DMS53 (cell line): ENCODE measurements around the gene RBFA.

Source experiments
- DNase-seq: peaks from one replicate; lab custom pipeline; 2025; lab: John Stamatoyannopoulos, UW

The RBFA gene

GRCh38 chr18:80029690-80030089 lies 4.5 kb upstream of the RBFA start:
- DNase-seq, result no peak

GRCh38 chr18:80033181-80034067 lies 810 bp upstream of the RBFA start:
- no peak for DNase-seq

GRCh38 chr18:80034852-80035406 lies 695 bp downstream of the RBFA start:
- DNase-seq, result peak; percentile 27

DNA sequence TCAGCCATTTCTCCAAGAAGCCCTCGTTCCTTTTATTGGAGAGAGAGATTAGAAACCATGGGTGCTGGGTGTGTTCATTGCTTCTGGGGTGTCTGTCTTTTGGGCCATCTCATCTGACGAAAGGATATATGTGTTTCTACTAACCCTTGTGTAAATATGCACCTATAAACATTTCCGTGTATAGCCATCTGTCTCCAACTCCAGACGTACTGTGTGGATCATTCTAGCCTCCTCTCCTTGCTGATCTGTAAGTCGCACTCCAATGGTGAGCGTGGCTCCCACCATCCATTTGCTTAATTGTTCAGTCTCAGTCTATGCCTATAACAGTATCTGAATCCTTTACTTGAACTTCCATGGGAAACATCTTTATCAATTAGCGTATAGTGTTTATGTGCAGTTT lies 1.8 kb downstream of the RBFA start:
- no peak for DNase-seq

DNA sequence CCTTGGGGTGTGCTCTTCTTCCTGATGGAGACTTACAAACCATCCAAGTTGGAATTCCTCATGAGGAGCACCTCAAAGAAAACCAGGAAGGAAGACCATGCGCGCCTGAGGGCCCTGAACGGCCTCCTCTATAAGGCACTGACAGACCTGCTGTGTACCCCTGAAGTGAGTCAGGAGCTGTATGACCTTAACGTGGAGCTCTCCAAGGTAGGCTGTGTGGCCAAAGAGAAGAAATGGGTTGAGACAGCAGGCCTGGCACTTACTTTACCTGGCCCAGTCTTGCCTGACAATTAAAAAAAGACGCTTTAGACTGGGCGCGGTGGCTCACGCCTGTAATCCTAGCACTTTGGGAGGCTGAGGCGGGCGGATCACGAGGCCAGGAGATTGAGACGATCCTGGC lies 3.1 kb downstream of the RBFA start:
- DNase-seq, result no peak

- no peak for DNase-seq
These were observed 3.8 kb downstream of the RBFA start for GRCh38 chr18:80037869-80038630.

- DNase-seq, result no peak
These were observed 6.3 kb downstream of the RBFA start for GRCh38 chr18:80040515-80040914.

DNA sequence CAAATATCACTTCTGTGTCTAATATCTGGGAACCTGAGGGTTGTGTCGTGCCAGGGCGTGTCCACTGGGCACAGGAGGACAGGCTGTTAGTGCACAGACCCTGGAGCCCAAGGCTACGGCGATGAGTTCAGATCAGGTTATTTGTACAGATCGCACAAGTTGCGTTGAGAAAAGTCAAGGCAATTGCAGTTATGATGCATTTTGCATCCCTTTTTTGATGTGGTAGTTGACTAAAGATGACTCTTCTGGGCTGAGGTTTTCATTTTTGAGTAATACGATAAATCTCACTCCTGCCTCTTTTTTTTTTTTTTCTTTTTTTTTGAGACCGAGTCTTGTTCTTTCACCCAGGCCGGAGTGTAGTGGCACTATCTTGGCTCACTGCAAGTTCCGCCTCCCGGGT lies 7.2 kb downstream of the RBFA start:
- no peak for DNase-seq

GRCh38 chr18:80042785-80043184 lies 8.6 kb downstream of the RBFA start:
- no peak for DNase-seq

DNA sequence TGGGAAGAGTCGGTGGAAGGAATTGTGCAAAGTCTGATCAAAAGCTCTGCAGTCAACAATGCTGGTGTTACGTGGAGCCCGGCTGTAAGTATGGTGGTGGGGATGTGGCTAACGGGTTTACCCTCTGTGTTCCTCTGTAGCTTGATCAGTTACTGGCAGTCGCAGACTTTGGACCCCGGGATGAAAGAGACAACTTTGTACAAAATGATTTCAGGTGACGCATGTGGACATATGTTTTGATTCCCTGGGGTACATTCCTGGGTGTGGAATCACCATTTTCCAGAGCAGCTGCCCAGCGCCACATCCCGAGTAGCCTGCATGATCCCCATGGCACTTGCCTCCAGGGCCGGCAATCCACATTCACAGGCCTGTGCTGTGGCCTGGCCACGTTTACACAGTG lies 9.8 kb downstream of the RBFA start:
- DNase-seq, result no peak

DNA sequence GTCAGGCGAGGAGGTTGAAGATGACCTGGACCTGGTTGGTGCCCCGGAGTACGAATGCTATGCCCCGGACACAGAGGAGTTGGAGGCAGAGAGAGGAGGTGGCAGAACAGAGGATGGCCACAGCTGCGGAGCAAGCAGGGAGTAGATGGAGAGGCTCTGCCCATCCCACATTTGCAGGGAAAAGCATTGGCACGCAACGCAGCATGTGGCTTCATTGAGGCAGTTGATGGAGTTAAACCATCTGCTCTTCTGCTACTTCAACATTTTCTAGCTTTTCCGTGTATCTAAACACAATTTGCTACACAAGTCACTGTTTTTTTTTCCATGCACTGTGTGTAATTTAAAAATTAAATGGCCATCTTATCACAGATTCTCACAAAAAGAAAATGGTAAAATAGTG lies 11.8 kb downstream of the RBFA start:
- no peak for DNase-seq

DNA sequence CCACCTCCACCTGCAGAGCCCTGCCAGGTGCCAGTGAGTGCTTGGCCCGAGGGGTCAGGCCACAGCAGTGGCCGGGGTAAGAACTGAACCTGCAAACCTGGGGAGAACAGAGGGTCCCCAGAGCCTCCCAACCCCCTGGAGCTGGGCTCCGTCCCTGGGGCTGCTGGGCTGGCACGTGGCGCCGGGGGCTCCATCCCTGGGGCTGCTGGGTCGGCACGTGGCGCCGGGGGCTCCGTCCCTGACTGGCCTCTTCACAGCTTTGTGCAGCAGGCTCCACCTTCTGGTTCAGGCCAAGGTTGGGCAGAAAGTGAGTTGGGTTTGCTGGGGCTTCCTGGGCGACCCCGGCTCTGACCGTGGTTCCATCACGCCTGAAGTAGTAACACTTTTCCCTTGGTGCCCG lies 12.2 kb downstream of the RBFA start:
- DNase-seq, result no peak

DNA sequence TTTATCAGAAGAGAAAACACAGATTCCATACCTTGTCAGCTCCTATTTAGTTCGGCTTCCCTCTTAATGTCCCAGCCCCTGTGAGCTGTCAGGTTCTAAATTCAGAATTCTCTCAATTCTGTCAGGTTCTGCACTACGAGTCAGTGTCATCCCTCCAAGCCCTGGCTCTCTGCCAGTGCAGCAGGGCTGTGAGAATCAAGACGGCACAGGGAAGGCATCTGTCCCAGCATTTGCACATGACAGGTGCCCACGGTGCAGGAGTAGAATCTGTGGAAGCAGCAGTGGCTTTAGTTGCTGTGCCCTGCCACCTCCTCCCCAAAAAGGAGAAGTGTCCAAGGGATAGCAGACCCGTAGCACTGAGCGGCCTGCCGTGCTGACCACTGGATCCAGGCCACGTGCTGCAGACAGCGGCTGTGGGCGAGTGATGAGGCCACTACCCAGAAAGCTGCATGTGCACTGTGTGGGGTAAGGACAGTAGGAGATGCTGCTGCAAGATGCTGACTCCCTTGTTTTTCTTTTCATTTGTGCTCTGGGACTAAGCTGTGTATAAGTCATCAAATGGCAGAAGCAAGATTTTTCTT lies 12.8 kb downstream of the RBFA start:
- DNase-seq, result no peak

DNA sequence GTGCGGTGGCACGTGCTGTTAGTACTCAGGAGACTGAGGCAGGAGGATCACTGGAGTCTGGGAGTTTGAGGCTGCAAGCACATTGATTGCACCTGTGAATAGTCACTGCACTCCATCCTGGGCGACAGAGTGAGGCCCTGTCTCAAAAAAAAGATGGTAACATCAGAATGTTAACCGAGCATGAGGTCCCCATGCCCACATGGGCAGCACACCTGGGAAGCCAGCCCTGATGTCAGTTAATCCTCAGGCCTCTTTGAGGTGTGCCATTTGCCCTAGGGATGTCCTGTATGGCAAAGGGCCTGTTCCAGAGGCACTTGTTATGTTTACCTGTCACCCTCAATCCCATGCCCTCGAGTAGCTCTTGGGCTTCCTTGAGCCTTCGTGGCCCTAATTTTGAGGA lies 16.6 kb downstream of the RBFA start:
- no peak for DNase-seq

DNA sequence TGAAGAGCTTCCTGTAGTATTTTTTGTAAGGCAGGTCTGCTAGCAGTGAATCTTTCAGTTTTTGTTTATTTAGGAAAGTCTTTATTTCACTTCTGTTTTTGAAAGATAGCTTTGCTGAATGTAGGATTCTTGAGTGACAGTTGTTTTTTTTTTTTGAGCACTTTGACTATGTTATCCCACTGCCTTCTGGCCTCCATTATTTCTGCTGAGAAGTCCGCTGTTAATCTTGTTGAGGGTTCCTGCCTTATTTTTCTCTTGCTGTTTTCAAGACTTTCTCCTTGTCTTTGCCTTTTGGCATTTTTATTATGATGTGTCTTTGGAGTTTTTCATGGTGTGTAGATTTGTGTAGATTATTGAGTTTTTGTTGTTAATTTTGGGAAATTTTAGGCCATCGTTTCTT lies 21.9 kb downstream of the RBFA start:
- DNase-seq, result peak; percentile 25

- no peak for DNase-seq
These were observed 25.7 kb downstream of the RBFA start for GRCh38 chr18:80059945-80060344.

- DNase-seq, result no peak
These were observed 31.5 kb downstream of the RBFA start for GRCh38 chr18:80065705-80066104.

DNA sequence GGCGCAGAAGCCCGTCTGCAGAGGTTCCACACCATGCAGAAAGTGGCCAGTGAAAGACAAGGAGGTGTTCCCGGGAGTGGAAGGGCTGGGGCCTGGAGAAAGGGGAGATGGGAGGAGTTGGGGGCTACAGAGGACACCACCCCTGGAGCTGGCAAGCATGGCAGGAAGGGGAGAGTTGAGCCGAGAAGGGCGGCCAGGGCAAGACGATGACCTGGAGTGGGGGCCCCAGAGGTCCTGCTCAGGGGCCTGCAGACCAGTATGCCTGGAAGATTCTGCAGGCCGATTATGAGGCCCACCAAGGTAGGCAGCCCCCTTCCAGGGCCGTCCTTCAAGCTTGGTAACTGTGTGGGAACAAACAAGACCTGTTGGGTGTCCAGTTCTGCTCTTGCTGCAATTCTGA lies 33.1 kb downstream of the RBFA start:
- no peak for DNase-seq

DNA sequence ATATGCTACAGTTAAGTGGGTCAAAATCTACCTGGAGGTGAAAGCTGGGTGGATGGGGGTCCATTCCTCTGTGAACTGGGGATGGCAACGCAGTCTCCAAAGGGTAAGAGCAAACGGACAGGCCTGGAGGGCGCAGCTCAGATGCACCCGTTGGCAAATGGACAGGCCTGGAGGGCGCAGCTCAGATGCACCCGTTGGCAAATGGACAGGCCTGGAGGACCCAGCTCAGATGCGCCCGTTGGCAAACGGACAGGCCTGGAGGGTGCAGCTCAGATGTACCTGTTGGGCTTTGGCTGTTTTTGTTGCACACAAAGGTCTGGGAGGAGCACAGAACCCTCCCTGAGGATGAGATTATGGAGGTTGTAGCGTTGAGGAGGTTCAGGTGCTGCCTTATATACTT lies 33.7 kb downstream of the RBFA start:
- DNase-seq, result no peak

- no peak for DNase-seq
These were observed 34.5 kb downstream of the RBFA start for GRCh38 chr18:80068571-80069272.

DNA sequence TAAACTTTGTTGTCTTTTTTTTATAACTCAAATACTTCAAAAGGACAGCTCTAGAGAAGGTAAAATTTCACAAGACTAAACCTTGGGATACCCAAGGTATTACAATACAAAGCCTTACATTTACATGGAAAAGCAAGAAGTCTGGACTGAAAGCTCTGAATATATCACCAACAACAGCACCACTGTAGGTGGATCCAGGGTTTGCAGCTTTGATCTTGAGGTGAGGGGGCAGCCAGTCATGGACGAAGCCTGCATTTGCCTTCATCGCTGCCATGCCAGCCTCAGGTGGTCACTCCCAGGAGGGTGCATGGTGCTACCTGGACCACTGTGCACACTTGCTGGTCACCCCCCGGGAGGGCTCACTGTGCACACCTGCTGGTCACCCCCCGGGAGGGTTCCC lies 36.6 kb downstream of the RBFA start:
- DNase-seq, result no peak

DNA sequence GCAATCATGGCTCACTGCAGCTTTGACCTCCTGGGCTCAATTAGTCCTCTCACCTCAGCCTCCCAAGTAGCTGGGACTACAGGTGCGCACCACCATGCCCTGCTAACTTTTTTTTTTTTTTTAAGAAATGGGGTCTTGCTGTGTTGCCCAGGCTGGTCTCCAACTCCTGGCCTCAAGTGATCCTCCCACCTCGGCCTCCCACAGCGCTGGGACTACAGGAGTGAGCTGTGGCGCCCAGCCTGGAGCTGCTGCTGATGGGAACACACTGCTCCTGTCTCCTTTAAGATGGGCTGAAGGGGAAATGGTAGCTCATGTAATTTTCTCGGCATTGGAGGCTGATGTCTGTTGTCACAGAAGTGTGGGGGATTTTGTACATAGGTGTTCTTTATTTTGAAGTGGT lies 39.9 kb downstream of the RBFA start:
- no peak for DNase-seq
